IPS-18c (cell line): ENCODE measurements around the gene ADAM12.

ENCODE experiments used
- H3K4me3 ChIP-seq: 2 replicates; pipeline ENCODE4 v1.7.0; 2013; ENCODE audit warnings: low read depth, mild to moderate bottlenecking, low read length, moderate library complexity; ENCODE audit not compliant: insufficient read depth
- H3K9me3 ChIP-seq: one replicate; pipeline ENCODE4 v1.6.1; 2013; ENCODE audit warnings: mild to moderate bottlenecking, low read length, moderate library complexity; ENCODE audit not compliant: control insufficient read depth, insufficient read depth

The ADAM12 gene

DNA sequence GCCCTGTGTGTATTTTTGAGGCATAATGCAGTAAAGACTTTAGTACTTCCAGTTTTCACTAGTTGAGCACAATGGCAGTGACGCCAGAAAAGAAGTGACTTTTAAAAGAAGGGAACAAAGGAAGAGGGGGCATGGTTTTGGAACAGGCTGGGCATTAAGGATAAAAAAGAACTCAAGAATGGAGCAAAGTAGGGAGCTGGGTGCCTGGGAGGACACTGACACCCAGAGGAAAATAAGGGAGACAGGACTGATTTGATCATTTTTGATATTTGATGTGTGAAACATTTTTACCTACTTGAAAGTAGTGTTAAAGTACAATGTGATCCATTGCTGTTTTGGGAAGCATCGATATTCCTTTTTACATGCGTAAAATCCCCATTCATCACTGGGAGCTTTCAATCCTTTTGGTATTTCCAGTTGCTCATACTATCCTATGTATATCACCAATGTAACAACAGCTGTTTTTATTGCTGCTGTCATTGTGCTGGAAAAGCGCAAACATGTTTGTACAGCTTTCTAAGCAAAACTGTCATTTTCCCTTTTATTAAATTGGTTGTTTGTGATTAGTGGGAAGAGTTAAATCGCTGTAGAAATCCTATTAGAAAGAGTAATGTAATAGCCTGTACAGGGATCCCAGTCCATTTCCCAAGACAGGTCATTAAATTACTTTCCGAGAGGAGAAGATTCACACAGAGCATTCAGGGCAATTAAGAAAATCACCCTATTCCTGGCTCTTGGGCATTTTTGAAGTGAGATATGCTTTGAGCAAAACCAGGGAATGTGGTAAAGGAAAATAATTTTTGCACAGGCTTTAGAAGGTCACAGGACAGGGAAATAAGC, 85.2 kb downstream of the ADAM12 start:
- Histone ChIP-seq H3K4me3 (no peak overlapping the region), H3K9me3 (no peaks in the 10 kb centered on the region)

DNA sequence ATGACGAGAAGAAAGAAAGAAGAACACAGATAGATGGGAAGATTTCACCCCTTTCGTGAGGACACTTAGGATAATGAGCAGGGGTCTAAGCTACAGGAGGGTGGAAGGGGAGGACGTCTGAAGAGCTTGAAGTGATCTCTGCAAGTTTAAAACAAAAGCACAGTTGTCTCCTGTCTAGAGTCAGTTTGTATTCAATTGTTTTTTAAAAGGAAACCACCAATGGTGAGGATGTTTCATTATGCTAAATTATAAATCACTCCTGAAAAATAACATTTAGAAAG, 85.9 kb downstream of the ADAM12 start:
- no peaks in the 10 kb centered on the region for H3K9me3 ChIP-seq
- H3K4me3 ChIP-seq = no peak overlapping the region

DNA sequence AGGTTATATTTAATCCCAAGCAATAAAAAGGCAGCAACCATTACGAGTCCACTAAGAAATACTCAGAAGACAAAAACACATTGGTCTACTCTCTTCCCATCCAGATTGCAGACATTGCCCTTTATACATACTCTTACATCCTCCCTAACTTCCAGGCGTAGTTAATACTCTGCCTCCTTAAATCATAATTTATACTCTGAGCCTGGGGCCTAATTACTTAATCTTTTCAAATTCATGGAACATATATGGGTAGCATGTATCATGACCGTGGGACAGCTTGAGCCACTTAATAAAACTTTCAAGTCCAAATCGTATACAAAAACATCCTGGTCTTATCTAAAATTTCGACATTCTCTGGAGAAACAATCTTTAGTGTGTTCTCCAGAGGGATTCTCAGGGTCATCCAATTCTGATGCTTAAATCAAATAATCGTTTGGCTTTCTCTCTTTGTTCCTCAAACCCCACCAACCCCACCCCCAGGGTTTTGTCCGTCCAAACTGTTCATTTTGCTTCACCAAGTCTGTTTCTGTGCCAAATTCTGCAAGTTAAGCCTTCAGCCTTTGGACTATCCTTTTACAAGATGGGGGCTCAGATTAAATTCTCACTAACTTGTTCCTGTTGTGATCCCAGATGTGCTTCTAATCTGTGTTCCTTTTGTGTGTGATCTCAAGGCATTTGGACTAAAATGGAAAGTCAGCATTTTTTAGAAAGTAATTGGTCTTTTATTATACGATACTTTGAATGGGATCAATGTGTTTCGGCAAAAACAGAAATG, 86.4 kb downstream of the ADAM12 start:
- H3K9me3 ChIP-seq = no peaks in the 10 kb centered on the region
- H3K4me3 ChIP-seq = no peak overlapping the region

DNA sequence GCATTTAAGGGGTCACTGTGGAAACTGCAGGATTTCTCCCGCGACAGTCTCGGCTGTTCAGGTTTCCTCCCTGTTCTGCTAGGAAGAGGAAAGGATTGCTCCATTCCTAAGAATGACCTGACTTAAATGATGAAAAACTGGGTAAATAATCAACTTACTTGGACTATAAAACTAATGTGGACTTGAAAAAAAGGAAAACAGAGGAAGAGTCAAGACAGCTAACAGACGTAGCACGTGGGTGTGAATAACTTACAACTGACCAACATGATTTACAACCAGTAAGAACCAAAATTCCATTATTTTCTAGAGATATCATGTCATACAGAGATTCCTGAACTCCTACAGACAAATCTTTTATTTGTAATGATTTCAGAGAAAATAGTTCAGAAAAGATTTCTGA, 93.8 kb downstream of the ADAM12 start:
- no peak overlapping the region for H3K4me3 ChIP-seq

DNA sequence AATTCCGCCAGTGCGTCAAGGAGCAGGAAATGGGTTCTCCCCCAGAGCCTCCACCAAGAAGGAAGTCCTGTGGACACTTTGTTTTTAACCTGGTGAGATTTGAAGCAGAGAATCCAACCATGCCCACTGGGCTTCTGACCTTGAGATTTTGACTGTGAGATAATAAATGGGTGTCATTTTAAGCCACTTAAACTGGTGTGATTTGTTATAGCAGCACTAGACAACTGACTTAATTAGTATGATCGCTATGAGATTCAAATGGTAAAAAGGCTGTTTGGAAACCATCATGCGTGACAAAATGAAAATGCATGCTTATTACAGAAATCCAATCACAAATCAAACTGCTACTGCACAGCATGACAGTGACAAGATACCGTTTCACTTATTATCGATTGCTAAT, 98.0 kb downstream of the ADAM12 start:
- Histone ChIP-seq H3K9me3 (no peaks in the 10 kb centered on the region), H3K4me3 (no peak overlapping the region)

More for the DNA sequence above, 93.8 kb downstream of the ADAM12 start:
- no peaks in the 10 kb centered on the region for H3K9me3 ChIP-seq

DNA sequence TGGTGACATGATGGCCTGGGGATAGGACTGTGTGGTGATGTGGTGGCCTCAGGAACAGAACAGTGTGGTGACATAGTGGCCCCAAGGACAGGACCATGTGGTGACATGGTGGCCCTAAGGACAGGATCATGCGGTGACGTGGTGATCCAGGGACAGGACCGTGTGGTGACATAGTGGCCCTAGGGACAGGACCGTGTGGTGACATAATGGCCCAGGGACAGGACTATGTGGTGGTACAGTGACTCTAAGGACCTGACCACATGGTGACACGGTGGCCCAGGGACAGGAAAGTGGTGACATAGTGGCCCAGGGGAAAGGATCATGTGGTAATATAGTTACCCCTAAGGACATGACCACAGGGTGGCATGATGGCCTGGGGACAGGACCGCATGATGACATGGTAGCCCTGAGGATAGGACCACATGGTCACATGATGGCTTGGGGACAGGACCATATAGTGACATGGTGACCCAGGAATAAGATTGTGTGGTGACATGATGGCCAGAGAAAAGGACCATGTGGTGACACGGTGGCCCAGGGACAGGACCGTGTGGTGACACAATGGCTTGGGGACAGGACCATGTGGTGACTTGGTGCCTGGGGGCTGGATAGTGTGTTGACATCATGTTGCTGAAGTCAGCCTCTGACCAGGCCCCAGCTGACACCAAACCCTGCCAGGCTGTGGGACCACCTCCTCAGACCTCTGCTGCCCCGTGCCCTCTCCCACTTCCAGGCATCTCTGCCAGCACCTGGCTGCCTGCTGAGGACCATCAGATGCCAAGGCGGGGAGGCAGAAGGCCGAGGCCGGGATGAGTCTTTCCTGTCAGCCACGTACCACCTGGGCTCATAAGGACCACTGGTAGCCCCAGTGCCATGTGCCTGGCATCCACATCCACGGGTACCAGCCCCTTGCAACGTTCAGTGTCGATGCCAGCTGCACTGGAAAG, 99.5 kb downstream of the ADAM12 start:
- Histone ChIP-seq H3K9me3 (no peaks in the 10 kb centered on the region), H3K4me3 (no peak overlapping the region)

DNA sequence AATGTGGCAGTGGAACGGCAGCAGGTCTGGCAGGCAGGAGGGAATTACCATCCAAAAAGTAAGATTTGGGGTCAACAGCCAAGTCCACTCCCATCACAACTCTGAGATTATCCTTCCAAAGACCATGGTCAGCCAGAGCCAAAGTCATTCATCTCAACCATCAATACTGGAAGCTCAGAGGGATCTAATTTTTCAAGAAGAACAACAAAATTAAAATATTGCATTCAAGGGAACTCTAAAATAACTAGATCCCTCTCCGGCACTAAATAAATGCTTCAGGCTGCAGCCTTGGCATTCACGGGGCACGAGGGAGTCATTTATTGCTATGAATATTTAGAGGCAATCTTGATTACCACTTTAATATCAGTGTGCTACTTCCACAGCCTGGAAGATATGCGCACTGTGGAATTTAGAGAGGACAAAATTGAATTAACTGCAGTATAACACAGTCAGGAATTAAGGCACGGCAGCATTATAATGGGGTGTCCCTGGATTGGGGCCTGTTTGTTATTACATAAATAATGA, 102.0 kb downstream of the ADAM12 start:
- no peaks in the 10 kb centered on the region for H3K9me3 ChIP-seq

DNA sequence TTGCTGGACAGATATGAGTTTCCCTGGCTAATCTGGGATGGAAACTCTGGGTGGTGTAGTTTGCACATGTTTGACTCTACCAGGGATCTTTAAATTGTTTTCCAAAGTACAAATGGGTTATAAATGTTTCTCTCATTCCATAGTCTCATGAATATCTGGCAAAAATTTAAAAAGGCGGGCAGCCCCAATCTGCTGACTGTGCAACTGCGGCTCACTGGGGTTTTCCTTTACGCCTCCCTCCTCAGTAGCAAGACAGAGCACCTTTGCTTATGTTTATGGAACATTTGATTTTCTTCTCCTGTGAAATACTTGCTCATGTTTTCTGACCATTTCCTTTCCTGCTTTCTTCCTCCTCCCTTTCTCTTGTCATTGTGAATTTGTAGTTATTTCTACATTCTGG, 105.0 kb downstream of the ADAM12 start:
- no peak overlapping the region for H3K4me3 ChIP-seq
- no peaks in the 10 kb centered on the region for H3K9me3 ChIP-seq

More for the DNA sequence above, 102.0 kb downstream of the ADAM12 start:
- H3K4me3 ChIP-seq = no peak overlapping the region

DNA sequence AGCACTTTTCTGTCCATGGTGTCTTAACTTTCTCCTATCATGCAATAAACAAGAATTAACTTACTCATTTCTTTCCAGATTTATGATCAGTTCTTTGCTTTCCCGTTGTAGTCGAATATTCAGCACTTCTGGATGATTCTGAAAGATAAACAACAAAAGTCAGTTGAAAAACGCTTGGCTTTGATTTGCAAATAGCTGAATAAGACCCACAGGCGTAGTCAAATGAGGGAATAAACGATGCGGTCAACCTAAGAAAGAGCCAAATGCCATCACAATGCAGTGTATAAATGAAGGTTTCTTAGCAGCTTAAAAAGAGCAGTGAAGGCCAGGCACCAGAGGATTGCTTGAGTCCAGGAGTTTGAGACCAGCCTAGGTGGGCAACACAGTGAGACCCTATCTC, 109.4 kb downstream of the ADAM12 start:
- no peak overlapping the region for H3K4me3 ChIP-seq
- H3K9me3 ChIP-seq = no peaks in the 10 kb centered on the region

DNA sequence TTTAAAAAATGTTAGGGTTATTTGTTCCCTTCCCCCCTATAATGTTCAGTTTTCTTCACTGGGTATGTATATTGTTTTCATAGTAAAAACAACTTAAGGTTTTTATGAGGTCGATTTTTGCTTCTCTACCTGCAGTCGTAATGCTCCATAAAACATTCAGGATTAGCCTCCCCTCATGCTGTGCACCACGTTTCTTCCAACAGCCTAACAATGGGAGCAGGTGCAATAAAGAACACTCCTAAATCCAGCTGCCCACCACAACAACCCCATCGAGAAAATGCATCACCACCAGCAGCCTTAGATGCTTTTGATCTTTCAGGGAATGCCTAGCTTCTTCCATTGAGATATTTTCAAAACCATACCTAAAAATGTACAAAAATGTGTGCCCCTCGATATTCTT, 111.1 kb downstream of the ADAM12 start:
- H3K9me3 ChIP-seq = no peaks in the 10 kb centered on the region
- H3K4me3 ChIP-seq = no peak overlapping the region

DNA sequence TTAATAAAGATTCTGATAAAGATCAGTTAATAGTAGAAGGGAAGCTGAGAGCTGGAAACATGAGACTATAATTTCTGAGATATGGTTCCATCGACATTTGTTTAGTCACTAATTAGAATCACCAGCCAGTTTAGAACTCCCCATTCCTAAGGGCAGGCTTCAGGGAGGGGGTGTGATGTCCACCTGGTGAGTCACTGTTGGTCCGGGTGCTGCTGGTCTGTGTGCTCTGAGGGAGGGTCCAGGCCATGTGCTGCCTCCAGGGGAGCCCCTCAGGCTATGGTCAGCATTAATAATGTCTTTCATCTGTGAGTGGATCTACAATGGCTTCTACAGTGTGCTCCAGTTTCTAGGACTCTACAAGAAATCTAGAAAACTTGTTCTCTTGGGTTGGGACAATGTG, 115.8 kb downstream of the ADAM12 start:
- H3K4me3 ChIP-seq = no peak overlapping the region
- H3K9me3 ChIP-seq = no peaks in the 10 kb centered on the region

DNA sequence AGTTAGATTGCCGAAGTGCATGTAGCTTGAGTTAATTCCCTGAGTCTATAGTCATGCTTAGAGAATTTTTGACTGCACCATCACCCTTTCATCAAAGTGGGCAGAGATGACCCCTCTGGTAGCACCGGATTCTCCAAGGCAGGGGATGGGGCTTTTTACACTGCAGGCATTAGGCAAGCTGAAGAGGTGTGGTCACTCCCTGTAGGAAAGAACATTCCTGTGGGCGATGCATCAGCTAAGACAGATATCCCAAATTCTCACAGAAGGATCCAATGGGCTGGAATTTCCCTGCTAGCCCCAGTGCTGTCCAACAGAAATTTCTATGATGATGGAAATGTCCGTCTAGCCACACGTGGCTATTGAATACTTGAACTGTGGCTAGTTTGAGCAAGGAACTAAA, 118.2 kb downstream of the ADAM12 start:
- no peak overlapping the region for H3K4me3 ChIP-seq
- H3K9me3 ChIP-seq = no peaks in the 10 kb centered on the region

DNA sequence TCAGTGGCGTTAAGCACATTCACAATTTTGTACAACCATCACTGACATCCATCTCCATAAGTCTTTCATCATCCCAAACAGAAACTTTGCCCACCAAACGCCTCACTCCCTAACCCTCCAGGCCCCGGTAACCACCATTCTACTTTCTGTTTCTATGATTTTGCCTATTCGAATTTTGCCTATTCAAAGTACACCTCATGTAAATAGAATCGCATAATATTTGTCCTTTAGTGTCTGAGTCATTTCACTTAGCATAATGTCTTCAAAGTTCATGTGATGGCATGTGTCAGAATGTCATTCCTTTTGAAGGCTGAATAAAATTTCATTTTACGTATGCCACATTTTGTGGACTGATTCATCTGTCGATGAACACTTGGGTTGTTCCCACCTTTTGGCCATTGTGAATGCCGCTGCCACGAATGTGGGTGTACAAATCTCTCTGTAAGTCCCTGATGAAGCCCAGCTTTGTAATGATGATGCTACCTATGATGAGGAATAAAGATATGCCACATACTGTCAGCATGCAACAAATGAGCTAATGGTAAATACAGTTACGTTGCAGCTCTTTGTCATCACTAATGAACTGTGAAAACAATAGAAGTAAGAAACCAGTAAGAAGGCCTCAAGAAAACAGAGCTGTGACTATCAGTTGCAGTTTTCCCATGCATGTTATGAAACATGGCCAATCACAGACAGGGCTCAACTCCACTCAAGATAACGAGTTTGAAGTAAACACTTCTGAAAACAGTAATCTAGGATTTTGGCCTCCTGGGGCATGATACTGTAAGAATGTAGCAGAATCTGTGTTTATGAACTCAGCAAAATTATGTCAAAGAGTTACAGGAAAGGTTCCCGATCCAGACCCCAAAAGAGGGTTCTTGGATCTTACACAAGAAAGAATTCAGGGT, 120.0 kb downstream of the ADAM12 start:
- no peak overlapping the region for H3K4me3 ChIP-seq
- H3K9me3 ChIP-seq = no peaks in the 10 kb centered on the region

DNA sequence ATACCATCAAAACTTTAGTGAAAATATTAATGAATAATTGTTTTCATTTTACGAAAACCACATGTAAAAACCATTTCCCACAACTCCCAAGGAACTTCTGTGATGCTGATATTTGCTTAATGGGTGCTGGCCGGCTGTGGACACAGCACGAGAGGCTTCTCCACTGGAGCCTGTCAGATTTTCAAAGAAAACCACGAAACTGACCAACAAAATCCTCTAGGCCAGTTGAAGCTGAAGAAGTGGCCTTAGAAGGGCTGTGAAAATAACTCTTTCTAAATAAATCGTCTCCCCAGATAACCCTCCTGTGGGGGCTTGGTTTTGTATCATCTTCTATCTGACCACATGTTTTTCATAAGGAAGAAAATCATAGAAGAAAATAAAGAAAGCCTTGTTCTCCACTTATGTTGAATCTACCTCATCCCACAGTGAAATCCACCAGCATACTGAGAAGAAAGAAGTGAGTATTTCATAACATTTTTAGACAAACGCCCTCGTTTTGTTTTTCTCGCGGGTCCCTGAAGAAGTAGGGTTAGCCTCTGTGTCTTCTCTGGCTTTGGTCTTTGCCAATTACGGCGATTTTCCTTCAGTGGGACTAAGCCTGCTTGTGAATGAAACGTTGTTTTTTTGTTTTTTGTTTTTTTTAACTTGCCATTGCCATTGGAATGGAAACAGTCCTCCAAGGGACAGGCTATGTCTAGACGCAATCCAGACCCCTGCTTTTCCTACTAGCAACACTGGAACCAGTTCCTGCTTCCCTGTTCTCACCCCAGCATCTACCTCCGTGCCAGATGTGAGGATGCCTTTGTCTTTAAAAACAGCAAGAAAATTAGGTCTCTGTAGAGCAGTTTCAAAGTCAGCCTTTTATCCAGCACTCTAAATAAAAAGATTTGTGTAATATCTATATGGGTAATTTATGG, 123.9 kb downstream of the ADAM12 start:
- Histone ChIP-seq H3K9me3 (no peaks in the 10 kb centered on the region), H3K4me3 (no peak overlapping the region)

DNA sequence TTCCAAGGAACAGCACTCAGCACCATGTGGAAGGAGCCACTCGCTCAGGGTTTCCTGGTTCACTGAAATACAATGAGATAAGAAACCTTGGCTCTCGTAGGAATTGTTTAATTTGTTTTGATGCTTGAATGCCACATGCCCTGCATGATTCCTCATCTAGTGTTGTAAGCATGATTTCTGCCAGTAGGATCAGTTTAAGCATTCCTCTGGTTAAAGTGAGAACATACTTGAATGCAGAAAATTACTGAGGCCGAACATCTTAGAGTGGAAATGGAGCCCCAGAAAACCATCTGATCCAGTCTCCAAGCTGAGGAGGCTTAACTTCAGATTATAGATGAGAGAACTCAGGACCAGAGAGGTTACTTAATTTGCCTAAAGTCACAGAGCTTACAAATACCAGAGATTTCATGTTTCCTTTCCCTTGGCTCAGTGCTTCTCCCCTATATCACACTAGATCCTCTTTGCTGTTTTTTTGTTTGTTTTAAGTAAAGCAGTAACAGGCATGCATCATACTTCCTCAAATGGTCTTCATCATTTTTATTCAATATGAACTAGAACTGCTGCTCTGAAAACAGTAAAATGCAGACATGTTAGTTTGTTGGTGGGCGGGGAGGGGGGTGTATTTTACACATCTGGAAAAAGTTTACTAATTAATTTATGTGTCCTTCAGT, 125.1 kb downstream of the ADAM12 start:
- Histone ChIP-seq H3K9me3 (no peaks in the 10 kb centered on the region), H3K4me3 (no peak overlapping the region)
